ENCODE measurements around the gene OGA. TPM values are rescaled to one million over a fixed set of nuclear protein-coding genes. Genes with fewer than 3 reads are reported as not detected.

Gene OGA
- total RNA-seq, 1 experiment from 2014 or later: 65.0 TPM

- Histone ChIP-seq H3K79me2 (ENCODE audit: low read length) (peaks cover 11% of the 10 kb centered on the region), H3K4me1 (ENCODE audit: low read length) (peaks cover 47% of the 10 kb centered on the region), H3K36me3 (ENCODE audit: insufficient read depth, low read length) (no peaks in the 10 kb centered on the region), H3K4me3 (ENCODE audit: low read length) (peak overlapping the region; percentile 68), H3K4me2 (ENCODE audit: low read depth, low read length, poor library complexity, severe bottlenecking) (peak overlapping the region; percentile 76), H3K27ac (ENCODE audit: low read length) (peak overlapping the region; percentile 84), H3K9me2 (replicated peaks; ENCODE audit: insufficient read depth, low read length) (no peaks in the 10 kb centered on the region), H3K9ac (ENCODE audit: low read length) (peak overlapping the region; percentile 75), H3K27me3 (ENCODE audit: low read length) (no peaks in the 10 kb centered on the region), H2AFZ (ENCODE audit: low read length) (peak overlapping the region; percentile 36; the same call in 1 of the 2 replicates), H3K9me3 (ENCODE audit: low read length) (no peaks in the 10 kb centered on the region), H4K20me1 (ENCODE audit: insufficient read depth, low read depth, low read length) (peaks cover 4% of the 10 kb centered on the region; the same call in 1 of the 2 replicates)
- peak; percentile 87 for DNase-seq
Measured at GRCh38 chr10:101778781-101779543, 39.3 kb downstream of the OGA start.

- Histone ChIP-seq H3K4me2 (ENCODE audit: low read depth, low read length, poor library complexity, severe bottlenecking) (peak overlapping the region; percentile 76), H3K4me3 (ENCODE audit: low read length) (peak overlapping the region; percentile 68)
Measured at GRCh38 chr10:101778151-101778780, 40.0 kb downstream of the OGA start.

GRCh38 chr10:101777619-101778145, 40.6 kb downstream of the OGA start:
- no peaks in the 10 kb centered on the region for H3K9me3 ChIP-seq (ENCODE audit: low read length)
- peaks cover 41% of the 10 kb centered on the region for H3K4me1 ChIP-seq (ENCODE audit: low read length)
- H3K36me3 ChIP-seq (ENCODE audit: insufficient read depth, low read length): no peaks in the 10 kb centered on the region
- peaks cover 7% of the 10 kb centered on the region for H3K79me2 ChIP-seq (ENCODE audit: low read length)
- DNase-seq: no peak
- H3K4me2 ChIP-seq (ENCODE audit: low read depth, low read length, poor library complexity, severe bottlenecking): no peak overlapping the region
- H3K4me3 ChIP-seq (ENCODE audit: low read length): no peak overlapping the region
- no peak overlapping the region for H3K27ac ChIP-seq (ENCODE audit: low read length)
- no peaks in the 10 kb centered on the region for H3K27me3 ChIP-seq (ENCODE audit: low read length)
- no peak overlapping the region for H2AFZ ChIP-seq (ENCODE audit: low read length)
- H3K9ac ChIP-seq (ENCODE audit: low read length): no peak overlapping the region
- peaks cover 4% of the 10 kb centered on the region; the same call in 1 of the 2 replicates for H4K20me1 ChIP-seq (ENCODE audit: insufficient read depth, low read depth, low read length)
- no peaks in the 10 kb centered on the region for H3K9me2 ChIP-seq (replicated peaks; ENCODE audit: insufficient read depth, low read length)

More at GRCh38 chr10:101778151-101778780, 40.0 kb downstream of the OGA start:
- Histone ChIP-seq H3K27me3 (ENCODE audit: low read length) (no peaks in the 10 kb centered on the region), H3K36me3 (ENCODE audit: insufficient read depth, low read length) (no peaks in the 10 kb centered on the region), H3K9ac (ENCODE audit: low read length) (peak overlapping the region; percentile 75), H4K20me1 (ENCODE audit: insufficient read depth, low read depth, low read length) (peaks cover 4% of the 10 kb centered on the region; the same call in 1 of the 2 replicates), H3K27ac (ENCODE audit: low read length) (peak overlapping the region; percentile 84), H3K79me2 (ENCODE audit: low read length) (peaks cover 11% of the 10 kb centered on the region), H3K9me2 (replicated peaks; ENCODE audit: insufficient read depth, low read length) (no peaks in the 10 kb centered on the region), H3K9me3 (ENCODE audit: low read length) (no peaks in the 10 kb centered on the region), H2AFZ (ENCODE audit: low read length) (no peak overlapping the region), H3K4me1 (ENCODE audit: low read length) (peaks cover 41% of the 10 kb centered on the region)
- DNase-seq: no peak

- Histone ChIP-seq H3K4me3 (ENCODE audit: low read length) (no peak overlapping the region), H4K20me1 (ENCODE audit: insufficient read depth, low read depth, low read length) (peaks cover 4% of the 10 kb centered on the region; the same call in 1 of the 2 replicates), H3K4me2 (ENCODE audit: low read depth, low read length, poor library complexity, severe bottlenecking) (no peak overlapping the region), H3K27ac (ENCODE audit: low read length) (no peak overlapping the region), H3K4me1 (ENCODE audit: low read length) (peaks cover 31% of the 10 kb centered on the region), H3K9me3 (ENCODE audit: low read length) (no peaks in the 10 kb centered on the region), H2AFZ (ENCODE audit: low read length) (no peak overlapping the region), H3K9ac (ENCODE audit: low read length) (no peak overlapping the region), H3K27me3 (ENCODE audit: low read length) (no peaks in the 10 kb centered on the region), H3K36me3 (ENCODE audit: insufficient read depth, low read length) (no peaks in the 10 kb centered on the region), H3K79me2 (ENCODE audit: low read length) (no peaks in the 10 kb centered on the region), H3K9me2 (replicated peaks; ENCODE audit: insufficient read depth, low read length) (no peaks in the 10 kb centered on the region)
- no peak for DNase-seq
Measured at GRCh38 chr10:101776161-101776817, 42.0 kb downstream of the OGA start.

- Histone ChIP-seq H3K36me3 (ENCODE audit: insufficient read depth, low read length) (no peaks in the 10 kb centered on the region), H2AFZ (ENCODE audit: low read length) (no peak within 1 kb of the TSS), H3K4me2 (ENCODE audit: low read depth, low read length, poor library complexity, severe bottlenecking) (no peak within 1 kb of the TSS), H3K27me3 (ENCODE audit: low read length) (no peaks in the 10 kb centered on the region), H4K20me1 (ENCODE audit: insufficient read depth, low read depth, low read length) (peaks cover 4% of the 10 kb centered on the region; the same call in 1 of the 2 replicates), H3K79me2 (ENCODE audit: low read length) (no peaks in the 10 kb centered on the region), H3K9ac (ENCODE audit: low read length) (no peak within 1 kb of the TSS), H3K9me2 (replicated peaks; ENCODE audit: insufficient read depth, low read length) (no peaks in the 10 kb centered on the region), H3K4me3 (ENCODE audit: low read length) (no peak within 1 kb of the TSS), H3K4me1 (ENCODE audit: low read length) (peaks cover 24% of the 10 kb centered on the region), H3K27ac (ENCODE audit: low read length) (no peak within 1 kb of the TSS), H3K9me3 (ENCODE audit: low read length) (no peaks in the 10 kb centered on the region)
- DNase-seq: no peak
Measured at GRCh38 chr10:101775273-101776160, 42.7 kb downstream of the OGA start, which contains the start of gene FGF8. TSS of gene FGF8 (minus strand) at chr10:101776114. CDS start at chr10:101775900, 214 bp downstream.

- no peaks in the 10 kb centered on the region for H3K27me3 ChIP-seq (ENCODE audit: low read length)
Measured at GRCh38 chr10:101774589-101775272, 43.5 kb downstream of the OGA start.

GRCh38 chr10:101773923-101774588, 44.2 kb downstream of the OGA start:
- Histone ChIP-seq H3K79me2 (ENCODE audit: low read length) (no peaks in the 10 kb centered on the region), H3K27ac (ENCODE audit: low read length) (no peak overlapping the region), H3K36me3 (ENCODE audit: insufficient read depth, low read length) (no peaks in the 10 kb centered on the region), H3K9me3 (ENCODE audit: low read length) (no peaks in the 10 kb centered on the region), H2AFZ (ENCODE audit: low read length) (no peak overlapping the region), H3K27me3 (ENCODE audit: low read length) (no peaks in the 10 kb centered on the region), H3K4me1 (ENCODE audit: low read length) (peaks cover 9% of the 10 kb centered on the region), H4K20me1 (ENCODE audit: insufficient read depth, low read depth, low read length) (peaks cover 4% of the 10 kb centered on the region; the same call in 1 of the 2 replicates), H3K4me3 (ENCODE audit: low read length) (no peak overlapping the region), H3K9me2 (replicated peaks; ENCODE audit: insufficient read depth, low read length) (no peaks in the 10 kb centered on the region), H3K4me2 (ENCODE audit: low read depth, low read length, poor library complexity, severe bottlenecking) (no peak overlapping the region), H3K9ac (ENCODE audit: low read length) (no peak overlapping the region)
- DNase-seq: no peak

More at GRCh38 chr10:101774589-101775272, 43.5 kb downstream of the OGA start:
- Histone ChIP-seq H3K4me3 (ENCODE audit: low read length) (no peak overlapping the region), H3K79me2 (ENCODE audit: low read length) (no peaks in the 10 kb centered on the region), H3K9me3 (ENCODE audit: low read length) (no peaks in the 10 kb centered on the region), H4K20me1 (ENCODE audit: insufficient read depth, low read depth, low read length) (peaks cover 4% of the 10 kb centered on the region; the same call in 1 of the 2 replicates), H3K27ac (ENCODE audit: low read length) (no peak overlapping the region), H3K9me2 (replicated peaks; ENCODE audit: insufficient read depth, low read length) (no peaks in the 10 kb centered on the region), H3K4me1 (ENCODE audit: low read length) (peaks cover 16% of the 10 kb centered on the region), H3K4me2 (ENCODE audit: low read depth, low read length, poor library complexity, severe bottlenecking) (no peak overlapping the region), H3K36me3 (ENCODE audit: insufficient read depth, low read length) (no peaks in the 10 kb centered on the region), H3K9ac (ENCODE audit: low read length) (no peak overlapping the region), H2AFZ (ENCODE audit: low read length) (no peak overlapping the region)
- no peak for DNase-seq
